Bronchial epithelial cell (primary cell): Measurements from ENCODE around the gene CCDC88C. TPM values are rescaled to one million over a fixed set of nuclear protein-coding genes. Genes with fewer than 3 reads are reported as not detected.

Experiments
- DNase-seq: peaks from one replicate; pipeline ENCODE4 v3.0.0-alpha.2; 2010; ENCODE audit warnings: low read depth
- FAIRE-seq: peaks from 2 replicates; lab custom pipeline; 2011; peaks lifted over from hg19 to GRCh38; lab: Jason Lieb, UNC
- H3K27me3 ChIP-seq: 2 replicates; pipeline ENCODE4 v1.5.1; 2011; ENCODE audit warnings: low read length; ENCODE audit not compliant: control insufficient read depth, insufficient read depth
- H3K36me3 ChIP-seq: 2 replicates; pipeline ENCODE4 v1.5.1; 2011; ENCODE audit warnings: low read length; ENCODE audit not compliant: control insufficient read depth, insufficient read depth
- H3K4me3 ChIP-seq: 2 replicates; pipeline ENCODE4 v1.5.1; 2011; ENCODE audit warnings: mild to moderate bottlenecking, low read depth, low read length, control low read depth
- CTCF ChIP-seq: IDR thresholded peaks from 2 replicates; pipeline ENCODE4 v1.5.1; 2011; ENCODE audit warnings: mild to moderate bottlenecking, moderate library complexity, low read length, control low read depth, inconsistent platforms; ENCODE audit not compliant: insufficient read depth, severe bottlenecking
- total RNA-seq: library from RNA; depleted of rRNA; stranded (reverse); fragments of >200 nt; gene quantifications from 2 replicates; pipeline ENCODE4 v1.2.1, GENCODE V29; 2014

Gene CCDC88C
- total RNA-seq, 1 donor from 2014 or later, result 21.3 TPM

DNA sequence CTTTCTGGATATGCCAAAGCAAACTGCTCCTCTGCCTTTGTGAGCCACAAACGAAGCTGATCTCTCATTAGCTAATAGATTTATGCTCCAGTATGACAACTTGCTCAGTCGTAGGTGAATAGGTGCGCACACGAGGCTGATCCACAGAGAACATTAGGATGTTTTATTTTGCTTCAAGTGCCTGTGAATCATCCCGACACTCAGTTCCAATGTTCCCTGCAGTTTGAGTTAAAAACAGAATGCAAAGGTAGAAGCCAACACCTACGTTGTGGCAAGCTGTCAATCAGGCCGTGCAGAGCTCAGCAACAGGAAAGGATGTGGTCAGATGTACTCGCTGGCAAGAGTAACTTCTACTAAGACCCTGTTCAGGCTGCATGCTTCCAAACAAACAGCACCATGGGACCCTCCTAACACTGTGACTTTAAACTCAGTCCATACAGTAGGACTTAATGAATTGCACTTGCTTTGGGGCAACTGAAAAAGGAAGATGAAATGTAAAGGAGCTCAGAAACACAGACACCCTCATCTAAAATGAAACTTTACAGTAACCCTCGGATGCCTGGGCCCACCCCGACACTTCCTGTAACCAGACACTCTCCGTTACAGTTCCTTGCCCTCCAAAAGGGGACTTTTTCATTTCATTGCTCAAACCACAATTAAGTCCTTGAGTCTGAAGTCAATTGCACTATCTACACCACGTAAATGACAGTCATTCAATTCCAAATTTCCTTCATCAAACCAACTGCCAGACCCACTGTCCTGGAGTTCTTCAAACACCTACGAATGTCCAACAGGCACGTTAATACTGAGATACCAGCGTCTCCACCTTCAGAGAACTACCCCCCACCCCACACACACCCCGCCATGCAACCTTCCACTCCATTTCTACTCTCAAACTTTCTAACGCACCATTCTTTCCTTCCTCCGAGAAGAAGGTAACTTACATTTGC, 1.6 kb downstream of the CCDC88C start:
- FAIRE-seq, result peak; percentile 28
- TF ChIP-seq CTCF, result no peak
- DNase-seq, result peak; percentile 88
- Histone ChIP-seq H3K36me3 (no peaks in the 10 kb centered on the region), H3K27me3 (no peaks in the 10 kb centered on the region), H3K4me3 (peak overlapping the region; percentile 68)

DNA sequence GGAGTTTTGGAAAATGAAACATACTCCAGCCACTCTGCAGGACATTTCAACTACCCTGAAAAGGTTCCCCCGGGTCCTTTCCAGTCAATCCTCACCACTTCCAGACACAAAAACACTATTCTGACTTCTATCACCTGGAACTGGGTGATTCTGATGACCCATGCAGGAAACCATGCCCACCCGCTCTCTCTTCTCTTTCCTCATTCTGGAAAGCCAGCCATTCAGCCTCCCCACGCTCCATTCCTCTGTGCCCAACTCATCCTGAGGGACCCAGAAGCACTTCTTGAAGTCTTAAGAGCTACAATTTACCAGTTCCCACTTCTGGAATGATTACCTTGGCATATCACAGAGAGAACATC, 3.2 kb downstream of the CCDC88C start:
- H3K36me3 ChIP-seq, result no peaks in the 10 kb centered on the region
- no peak for TF ChIP-seq CTCF
- DNase-seq (no peak), FAIRE-seq (no peak)
- no peak overlapping the region for H3K4me3 ChIP-seq
- H3K27me3 ChIP-seq, result no peaks in the 10 kb centered on the region

DNA sequence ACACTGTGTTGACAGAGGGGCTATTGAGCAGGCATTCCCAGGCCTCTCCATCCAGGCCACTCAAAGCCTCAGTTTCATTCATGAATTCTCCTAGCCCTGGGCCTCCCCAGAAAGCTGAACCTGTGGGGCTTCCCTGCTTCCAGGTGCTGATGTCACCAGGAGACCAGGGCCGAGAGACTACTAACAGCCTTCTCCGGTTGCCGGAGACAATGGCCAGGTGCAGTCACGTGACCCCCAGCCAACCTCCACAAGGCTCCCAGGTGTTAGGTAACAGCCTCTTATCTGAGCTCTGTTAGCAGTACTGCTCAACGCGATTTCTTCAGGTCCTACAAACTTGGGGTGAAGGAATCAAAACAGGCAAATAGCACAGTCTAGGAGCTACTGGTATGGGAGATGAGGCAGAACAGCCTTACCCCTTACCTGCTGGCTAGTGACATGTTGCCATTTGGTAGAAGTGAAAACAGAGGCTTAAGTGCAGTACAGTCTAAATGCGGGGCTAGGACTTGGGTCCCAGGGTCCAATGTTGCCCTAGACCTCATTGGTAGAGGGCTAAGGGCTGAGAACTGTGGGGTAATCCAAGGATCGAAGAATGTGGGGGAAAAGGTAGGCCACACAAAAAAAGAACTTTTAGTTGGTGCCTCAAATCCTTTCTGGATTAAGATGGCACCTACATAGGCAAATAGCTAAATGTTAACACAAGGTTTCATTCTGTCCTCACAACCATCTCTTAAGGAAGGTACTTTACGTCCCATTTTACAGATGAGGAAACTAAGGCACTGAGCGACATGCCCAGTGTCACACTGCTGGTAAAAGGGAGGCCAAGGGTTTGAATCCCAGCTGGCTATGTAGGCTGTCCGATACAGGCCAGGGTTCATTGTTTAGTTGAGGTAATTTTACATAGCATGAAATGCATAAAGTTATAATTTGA, 3.8 kb downstream of the CCDC88C start:
- peak; percentile 18 for FAIRE-seq
- no peak for TF ChIP-seq CTCF
- DNase-seq, result peak; percentile 78
- no peak overlapping the region for H3K4me3 ChIP-seq
- no peaks in the 10 kb centered on the region for H3K36me3 ChIP-seq
- H3K27me3 ChIP-seq, result no peaks in the 10 kb centered on the region

- H3K4me3 ChIP-seq, result no peak overlapping the region
- no peak for TF ChIP-seq CTCF
- FAIRE-seq, result no peak
Measured at GRCh38 chr14:91412939-91413338, 4.7 kb downstream of the CCDC88C start.

DNA sequence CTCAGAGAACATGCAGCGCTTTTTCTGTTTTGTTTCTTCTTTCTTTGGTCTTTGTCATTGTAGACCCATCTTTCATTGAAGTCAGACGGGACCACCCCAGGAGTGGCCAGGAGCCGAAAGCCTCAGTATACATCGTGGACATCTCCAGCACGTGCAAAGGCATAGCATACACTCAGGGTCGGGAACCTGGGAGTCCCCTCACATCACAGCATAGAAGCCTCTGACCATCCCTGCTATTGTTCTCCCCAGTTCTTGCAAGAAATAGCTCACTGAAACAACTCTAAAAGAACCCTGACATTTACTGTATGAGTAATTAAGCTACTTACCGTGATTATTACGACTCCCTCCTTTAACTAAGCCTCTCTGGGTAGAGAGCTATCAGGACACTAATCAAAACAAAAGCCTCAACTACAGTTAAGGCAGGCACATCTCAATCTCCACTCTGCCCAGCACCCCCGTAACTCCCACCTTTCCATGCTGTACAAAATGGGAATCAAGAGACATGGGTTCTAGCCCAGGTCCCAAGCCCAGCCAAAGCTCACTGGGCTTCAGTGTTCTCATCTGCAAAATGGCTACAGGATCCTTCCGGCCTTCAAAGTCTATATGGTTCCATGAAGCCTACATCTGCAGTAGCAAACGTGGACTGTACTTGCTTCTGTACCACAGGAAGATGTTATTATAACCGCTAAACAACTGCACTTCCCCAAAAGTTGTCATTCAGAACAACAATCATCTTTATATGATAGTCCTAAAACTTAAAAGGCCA, 6.7 kb downstream of the CCDC88C start:
- DNase-seq, result no peak
- H3K4me3 ChIP-seq, result no peak overlapping the region

More at GRCh38 chr14:91412939-91413338, 4.7 kb downstream of the CCDC88C start:
- DNase-seq, result no peak
- H3K36me3 ChIP-seq, result peaks cover 2% of the 10 kb centered on the region
- no peaks in the 10 kb centered on the region for H3K27me3 ChIP-seq

More for the DNA sequence above, 6.7 kb downstream of the CCDC88C start:
- Histone ChIP-seq H3K36me3 (peaks cover 2% of the 10 kb centered on the region), H3K27me3 (no peaks in the 10 kb centered on the region)
- no peak for FAIRE-seq
- TF ChIP-seq CTCF, result no peak
